Activated CD4-positive, alpha-beta T cell treated with anti-CD3 and anti-CD28 coated beads, Interleukin-2, Interleukin-6, amounts not matched to agents 100 ng/mL and 50 ng/mL, durations not matched to agents 16 hours and 8 hours (primary cell): ENCODE measurements around the gene PPA1.
A peak's percentile ranks its signal among the peaks of the same experiment; 100 is the strongest.
"Not testable (repeated sequence)": the region's sequence is repeated elsewhere in the genome, so short reads cannot be mapped to it uniquely, and the experiment has no call there.

Experiments used
- DNase-seq: peaks from one replicate; pipeline ENCODE4 v3.0.0-alpha.2; 2020

Gene PPA1

DNA sequence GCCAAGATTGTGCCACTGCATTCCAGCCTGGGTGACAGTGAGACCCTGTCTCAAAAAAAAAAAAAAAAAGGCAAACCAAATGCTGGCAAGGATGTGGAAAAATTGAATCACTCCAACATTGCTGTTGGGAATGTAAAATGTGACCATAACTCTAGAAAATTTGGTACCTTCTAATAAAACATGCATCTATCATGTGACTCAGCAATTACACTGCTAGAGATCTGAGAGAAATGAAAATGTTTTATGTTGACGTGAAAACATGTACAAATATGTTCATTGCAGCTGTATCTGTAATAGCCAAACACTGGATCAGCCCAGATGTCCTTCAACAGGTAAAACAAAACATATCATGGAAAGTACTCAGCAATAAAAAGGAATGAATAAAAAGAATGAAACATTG is 32.1 kb downstream of the PPA1 start:
- no peak for DNase-seq

DNA sequence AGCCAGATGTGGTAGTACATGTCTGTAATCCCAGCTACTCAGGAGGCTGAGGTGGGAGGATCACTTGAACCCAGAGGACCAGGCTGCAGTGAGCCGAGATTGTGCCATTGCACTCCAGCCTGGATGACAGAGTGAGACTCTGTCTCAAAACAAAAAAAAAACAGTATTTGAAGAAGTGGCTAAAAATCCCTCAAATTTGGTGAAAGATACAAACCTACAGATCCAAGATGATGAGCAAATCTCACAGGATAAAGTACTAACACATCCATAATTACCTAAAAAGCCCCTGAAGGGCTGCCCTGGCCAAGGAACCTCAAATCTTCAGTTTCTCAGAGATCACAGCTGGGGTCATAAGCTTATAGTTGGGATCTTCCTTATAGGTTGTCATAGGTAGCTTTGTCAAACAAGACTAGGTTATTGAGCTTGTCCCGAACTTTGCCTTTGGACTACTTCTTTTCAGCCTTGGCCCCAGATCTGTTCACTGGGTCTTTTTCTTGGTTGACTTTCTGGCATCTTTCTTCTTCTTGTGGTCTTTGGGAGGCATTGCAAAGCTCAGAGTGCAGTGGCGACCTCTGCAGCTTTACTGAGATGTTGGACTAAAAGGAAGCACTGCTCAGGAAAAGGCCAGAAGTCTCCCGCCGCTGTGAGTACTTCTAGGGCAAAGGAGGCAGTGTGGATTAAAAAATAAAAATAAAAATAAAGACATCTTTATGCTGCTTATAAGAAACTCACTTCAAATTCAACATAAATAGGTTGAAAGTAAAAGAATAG is 34.3 kb downstream of the PPA1 start:
- DNase-seq: no peak

DNA sequence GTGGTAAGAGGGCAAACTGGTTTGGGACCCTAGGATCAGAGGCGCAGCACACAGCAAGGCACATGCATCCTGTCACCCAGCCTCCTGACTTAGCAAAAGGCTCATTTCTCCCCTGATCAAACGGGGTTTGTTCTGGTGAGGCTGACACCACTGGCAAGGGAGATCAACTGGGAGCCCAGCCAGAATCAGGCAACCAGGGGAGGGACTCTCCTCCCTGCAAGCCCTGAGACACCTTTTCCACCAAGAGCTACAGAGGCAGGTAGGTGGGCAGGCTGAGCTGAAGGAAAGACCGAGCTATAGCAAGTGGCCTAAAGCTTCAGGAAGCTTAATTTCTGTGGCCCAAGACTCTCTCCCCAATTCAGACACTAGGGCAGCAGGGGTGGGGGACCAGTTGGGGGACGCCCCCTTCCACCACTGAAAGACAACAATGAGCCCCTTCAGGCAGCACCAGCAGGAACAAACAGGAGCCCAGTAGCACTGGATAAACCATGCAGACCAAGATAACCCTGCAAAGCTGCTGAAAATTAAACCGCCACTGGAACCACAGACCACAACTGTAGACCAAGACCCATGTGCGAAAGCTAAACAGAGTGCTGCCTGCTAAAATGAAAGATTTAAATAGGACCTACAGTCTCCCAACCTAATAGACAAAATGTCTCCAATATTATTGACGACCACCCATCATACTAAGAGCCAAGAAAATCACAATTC is 35.8 kb downstream of the PPA1 start:
- peak; percentile 34 for DNase-seq

DNA sequence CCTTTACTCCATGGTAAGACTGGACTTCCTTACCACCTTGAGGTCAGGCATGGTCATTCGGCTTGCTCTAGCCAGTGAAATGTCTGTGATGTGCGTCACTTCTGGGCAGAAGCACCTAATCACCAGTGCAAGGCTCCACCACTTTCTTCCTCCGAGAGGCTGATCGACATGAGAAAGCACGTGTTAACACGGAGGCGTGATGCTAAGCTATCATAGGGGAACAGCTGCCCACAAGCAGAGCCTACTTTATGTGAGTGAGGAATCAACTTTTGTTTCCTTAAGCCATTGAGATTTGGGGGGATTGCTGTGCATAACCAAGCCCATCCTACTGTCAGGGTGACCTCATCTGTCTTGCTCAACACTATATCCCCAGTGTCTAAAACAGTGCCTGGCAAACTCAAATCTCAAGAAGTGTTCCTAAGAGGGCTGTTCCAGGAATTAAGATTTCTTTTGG is 39.8 kb downstream of the PPA1 start:
- DNase-seq: no peak

DNA sequence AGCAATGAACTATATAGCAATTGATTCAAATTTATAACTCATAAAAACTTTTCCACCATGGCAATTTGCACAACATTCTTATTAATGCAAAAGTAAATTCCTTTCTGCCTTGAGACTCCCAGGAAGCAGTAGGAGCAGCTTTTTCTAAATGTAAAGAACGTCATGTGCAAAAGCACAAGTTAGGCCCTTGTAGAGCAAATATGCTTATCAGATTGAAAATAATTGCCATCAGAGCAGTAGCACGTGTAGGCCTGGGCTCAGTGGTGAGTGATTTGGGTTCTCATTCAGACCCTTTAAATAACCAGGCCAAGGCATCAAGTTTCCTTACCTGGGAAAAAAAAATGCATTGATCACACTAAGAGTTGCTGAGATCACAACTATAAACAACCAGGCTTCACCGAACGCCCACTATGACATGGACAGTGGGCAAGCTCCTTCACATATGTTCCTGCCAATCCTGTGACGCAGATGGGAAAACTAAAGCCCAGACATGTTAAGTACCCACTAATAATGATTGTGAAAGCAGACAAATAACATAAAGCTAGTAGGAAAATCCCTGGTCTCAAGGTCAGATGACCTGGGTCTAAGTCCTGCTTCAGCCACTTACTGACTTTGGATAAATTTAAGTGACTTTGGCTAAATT is 40.8 kb downstream of the PPA1 start:
- DNase-seq: no peak

DNA sequence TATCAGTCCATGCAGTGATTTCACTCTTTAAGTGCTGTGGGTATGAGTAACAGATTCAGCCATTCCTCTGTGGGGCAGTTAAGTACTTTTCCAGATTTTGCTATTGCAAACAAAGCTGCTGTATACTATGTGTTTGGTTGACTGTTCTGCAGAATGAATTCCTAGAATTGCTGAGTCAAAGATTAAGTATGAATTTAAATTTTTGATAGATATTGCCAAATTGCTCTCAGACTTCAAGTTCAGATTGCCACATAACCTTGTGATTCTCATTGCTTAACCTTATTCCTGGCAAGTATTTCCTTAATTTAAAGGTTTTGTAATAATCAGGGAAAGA is 41.3 kb downstream of the PPA1 start:
- DNase-seq: no peak

DNA sequence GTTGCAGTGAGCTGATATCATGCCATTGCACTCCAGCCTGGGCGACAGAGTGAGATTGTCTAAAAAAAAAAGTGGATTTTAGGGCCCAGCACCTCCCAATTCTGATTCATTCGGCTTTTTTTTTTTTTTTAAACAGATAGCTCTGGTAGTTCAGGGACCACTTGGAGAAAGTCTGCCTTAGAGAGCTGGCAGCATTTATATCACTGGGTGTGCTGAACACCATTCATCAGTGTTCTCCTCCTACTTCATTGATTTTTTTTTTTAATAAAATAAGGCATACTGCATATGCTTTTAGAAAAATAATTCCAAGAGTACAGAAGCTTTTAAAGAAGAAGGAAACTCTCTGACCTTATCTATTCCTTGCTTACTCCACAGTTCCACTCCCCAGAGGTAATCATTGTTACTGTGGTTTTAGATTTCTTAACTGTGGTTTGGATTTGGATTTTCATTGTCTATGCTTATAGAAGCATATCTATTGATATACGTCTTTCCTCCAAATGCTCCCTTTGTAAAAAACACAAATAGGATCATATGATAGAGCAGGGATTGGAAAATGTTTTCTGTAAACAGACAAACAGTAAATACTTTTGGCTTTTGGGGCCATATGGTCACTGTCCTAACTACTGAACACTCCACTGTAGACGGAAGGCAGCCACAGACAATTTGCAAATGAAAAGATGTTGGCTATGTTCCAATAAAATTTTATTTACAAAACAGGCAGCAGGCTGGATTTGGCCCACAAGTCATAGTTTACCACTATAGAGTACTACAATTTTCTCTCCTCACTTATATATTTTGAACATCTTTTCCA is 41.9 kb downstream of the PPA1 start:
- DNase-seq: no peak

DNA sequence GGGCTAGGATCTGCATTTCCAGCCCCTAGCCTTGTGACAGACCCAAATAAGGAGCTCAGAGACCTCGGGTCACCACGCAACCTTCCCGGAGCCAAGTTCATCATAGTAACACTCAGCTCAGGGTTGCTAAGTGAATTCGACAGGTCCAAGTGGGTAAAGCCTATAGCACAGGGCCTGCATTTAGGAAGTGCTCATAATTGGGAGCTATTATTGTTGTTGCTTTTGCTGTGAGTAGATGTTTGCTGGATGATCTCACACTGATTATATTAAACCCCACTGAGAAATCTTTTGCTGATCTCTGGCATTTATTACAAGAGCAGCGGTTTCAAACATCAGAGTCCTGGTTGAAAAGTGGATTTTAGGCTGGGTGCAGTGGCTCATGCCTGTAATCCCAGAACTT is 42.6 kb downstream of the PPA1 start:
- DNase-seq: no peak

DNA sequence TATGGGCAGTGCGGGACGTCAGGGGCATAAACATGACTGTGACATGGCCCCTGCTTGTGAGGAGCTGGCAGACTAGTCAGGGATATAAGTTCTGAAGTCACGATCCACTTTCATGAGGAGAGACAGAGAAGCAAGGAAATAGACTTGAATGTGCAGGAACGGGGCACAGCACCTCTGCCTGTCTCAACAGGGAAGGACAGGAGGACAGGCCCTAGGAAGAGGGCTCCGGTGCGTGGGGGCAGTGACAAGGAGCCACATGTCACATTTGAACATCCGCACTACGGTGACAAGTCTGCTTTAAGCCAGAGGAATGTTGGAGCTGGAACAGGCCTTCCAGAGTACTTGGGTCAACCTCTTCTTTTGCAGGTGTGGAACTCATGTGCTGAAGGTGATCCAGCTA is 43.1 kb downstream of the PPA1 start:
- no peak for DNase-seq

DNA sequence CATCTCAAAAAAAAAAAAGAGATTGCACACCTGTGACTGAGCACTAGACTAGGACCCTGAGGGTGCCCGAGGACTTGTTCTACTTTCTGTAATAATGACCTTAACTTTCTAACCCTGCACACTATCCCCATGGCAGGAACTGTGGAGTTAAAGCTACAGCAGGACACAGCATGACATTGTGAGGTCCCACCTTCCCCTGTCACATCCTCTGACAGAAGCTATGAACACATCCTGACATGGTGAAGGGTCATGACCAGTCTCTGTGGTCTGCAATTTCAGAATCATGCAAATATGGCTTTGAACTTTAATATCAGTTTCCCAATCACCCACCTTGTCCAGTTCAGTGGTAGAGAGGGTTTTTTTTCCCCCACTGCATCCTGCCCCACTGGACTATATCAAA is 44.5 kb downstream of the PPA1 start:
- DNase-seq: no peak

DNA sequence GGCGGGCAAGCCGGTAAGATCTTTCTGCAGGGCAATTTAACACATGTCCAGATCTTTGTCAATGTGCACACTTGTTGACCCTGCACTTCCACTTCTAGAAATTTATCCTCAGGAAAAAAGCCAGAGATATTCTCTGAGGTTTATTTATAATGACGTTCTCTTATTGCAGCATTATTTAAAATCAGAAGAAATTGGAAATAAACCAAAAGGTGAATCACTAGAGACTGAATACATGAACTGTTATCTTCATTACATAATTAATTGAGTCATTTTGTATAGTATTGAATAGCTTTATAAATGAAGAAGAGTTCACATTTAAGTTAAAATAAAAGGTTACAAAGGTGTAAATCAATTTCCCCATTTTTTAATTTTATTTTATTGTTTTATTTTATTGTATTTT is 46.7 kb downstream of the PPA1 start:
- no peak for DNase-seq

DNA sequence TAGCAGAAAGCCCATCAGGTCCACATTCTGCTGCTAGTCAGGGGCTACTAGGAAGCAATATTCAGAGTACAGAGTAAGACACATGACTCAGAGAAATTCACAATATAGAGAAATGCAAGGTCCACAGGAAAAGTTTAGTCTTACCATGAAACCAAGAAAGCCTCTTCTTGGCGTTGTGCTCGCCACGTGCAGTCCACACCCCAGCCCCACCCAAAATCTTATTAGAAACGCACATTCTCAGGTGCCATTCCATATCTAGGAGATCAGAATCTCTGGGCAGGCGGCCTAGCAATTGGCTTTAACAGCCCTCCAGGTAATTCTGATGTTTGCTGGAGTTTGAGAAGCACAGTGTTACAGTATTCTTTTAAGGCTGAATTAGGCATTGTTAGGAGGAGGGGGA is 47.1 kb downstream of the PPA1 start:
- DNase-seq: no peak

DNA sequence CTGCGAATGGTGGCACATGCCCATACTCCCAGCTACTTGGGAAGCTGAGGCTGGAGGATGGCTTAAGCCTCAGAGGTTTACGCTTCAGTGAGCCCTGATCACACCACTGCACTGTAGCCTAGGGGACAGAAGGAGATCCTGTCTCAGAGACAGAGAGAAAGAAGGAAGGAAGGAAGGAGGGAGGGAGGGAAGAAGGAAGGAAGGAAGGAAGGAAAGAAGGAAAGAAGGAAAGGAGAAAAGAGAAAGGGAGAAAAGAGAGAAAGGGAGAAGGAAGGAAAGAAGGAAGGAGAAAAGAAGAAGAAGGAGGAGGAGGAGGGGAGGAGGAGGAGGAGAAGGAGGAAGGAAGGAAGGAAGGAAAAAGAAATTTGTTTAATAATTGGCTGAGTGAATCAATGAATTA is 49.9 kb downstream of the PPA1 start:
- DNase-seq: no peak

DNA sequence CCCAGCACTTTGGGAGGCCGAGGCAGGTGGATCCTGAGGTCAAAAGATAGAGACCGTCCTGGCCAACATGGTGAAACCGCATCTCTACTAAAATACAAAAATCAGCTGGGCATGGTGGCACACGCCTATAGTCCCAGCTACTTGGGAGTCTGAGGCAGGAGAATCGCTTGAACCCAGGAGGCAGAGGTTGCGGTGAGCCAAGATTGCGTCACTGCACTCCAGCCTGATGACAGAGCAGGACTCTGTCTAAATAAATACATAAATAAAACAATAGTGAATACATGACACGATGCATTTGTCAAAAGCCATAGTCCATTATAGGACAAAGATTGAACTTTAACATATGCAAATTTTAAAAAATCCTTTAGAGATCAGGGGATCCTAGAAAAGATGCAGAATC is 54.0 kb downstream of the PPA1 start:
- not testable (repeated sequence) for DNase-seq

DNA sequence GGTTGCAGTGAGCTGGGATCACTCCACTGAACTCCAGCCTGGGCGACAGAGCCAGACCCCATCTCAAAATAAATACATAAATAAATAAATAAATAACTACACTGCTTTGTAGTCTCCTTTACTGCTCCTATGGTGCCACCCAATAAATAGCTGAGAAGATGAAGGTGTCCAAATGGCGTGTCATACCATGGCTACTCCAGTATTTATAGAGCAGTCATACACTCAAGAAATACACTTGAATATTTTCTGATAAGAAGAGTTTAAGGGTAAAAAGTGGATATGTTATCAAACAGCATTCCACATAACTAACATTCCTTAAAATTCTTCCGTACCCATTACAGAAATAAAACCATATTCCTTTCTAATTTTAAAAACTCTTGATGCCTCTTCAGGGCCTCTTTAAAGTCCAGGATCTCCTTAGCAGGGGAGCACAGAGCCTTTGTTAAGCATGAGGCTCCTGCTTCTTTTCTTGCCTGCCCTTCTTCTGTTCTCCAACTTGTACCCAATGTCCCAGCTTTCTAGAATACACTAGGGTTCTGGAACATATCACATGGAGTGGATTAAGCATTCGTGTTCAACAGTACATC is 55.0 kb downstream of the PPA1 start:
- no peak for DNase-seq

DNA sequence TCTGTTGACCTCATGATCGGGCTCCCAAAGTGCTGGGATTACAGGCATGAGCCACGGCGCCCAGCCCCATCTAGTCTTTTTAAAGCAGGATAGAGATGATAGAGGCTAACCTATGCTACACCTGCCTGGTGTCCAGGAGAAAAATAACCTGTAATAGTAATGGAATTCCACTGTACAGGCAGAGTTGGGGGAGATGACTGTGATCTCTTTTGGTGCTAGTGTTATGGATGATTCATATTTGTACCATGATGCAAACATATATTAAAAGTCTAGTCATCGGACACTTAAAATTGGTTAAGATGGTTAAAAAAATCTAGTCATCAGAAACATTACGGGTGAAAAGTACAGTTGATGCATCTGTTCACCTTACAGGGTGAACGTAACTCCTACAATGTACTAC is 56.8 kb downstream of the PPA1 start:
- no peak for DNase-seq

DNA sequence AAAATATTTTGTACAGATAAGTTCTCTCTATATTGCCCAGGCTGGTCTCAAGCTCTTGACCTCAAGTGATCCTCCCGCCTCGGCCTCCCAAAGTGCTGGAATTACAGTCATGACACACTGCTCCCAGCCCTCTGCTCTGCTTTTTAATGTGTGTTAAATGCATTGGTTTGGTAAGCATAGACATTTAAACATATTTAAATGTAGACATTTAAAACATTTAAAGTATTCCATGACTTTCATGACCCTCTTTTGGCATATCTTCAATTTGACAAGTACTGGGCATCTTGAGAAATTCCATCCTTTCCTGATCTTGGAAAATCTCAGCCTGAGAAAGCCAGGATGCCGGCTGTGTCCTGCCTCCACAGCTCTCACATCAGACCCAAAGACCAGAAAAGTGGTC is 57.7 kb downstream of the PPA1 start:
- DNase-seq: no peak

DNA sequence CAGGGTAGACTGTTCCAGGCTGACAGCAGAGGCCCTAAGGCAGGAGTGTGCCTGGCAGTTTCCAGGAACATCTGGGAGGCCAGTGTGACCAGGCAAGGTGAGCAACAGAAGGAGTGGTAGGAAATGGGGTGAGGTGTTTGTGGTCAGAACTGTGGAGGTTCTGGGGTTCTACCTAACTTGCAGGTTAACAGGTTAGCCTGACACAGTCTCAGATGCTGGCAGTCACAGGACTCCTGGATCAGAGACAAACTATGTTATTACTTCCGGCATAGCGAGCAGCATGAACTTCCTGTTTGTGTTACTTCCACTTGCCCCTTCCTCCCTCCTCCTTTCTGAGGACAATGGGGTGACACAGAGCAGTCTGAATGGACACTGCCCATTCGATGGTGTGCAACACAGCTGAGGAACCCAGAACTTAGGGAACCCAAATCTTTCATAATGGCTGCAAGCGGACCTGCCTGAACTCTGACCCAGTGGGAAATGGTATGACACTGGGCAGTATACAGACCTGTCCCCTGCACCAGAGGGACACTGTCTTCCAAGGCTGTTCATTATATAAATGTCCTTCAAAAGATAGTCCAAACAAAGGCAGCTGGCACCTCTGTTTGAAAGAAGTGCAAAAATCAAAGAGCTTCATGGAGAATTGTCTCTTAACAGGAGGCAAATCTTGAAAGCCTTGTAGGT is 59.0 kb downstream of the PPA1 start:
- peak; percentile 49 for DNase-seq

DNA sequence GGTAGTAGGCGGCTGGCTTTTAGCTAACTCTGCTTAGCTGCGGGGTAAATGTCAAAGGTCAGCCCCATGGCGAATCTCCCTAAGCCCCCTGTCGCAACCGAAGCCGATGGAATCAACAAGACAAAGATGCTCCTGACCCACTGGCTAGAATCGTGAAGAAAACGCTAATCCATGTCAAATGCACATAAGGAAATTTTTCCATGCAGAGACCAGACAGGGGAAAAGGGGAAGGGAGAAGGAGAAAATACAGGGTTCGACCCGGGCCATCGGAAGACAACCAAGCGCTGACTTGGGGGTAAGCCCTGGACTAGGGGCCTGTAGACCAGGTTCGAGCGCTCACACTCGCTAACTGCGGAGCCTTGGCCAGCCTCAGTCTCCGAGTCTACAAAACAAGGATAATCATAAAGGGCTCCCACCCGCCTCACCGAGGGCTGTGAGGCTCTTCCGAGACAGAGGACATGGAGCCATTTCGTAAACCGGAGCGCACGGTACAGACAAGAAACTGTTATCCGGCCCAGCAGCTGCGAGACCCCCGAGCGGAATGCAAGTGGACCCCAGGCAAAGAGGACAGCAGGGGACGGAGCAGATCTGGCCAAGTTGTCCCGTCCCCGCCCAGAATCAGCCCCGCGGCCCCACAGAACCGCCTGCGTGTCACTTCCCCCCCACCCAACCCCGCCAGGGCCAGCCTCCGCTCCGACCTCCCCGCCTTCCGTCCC is 63.4 kb downstream of the PPA1 start:
- DNase-seq: peak; percentile 16

DNA sequence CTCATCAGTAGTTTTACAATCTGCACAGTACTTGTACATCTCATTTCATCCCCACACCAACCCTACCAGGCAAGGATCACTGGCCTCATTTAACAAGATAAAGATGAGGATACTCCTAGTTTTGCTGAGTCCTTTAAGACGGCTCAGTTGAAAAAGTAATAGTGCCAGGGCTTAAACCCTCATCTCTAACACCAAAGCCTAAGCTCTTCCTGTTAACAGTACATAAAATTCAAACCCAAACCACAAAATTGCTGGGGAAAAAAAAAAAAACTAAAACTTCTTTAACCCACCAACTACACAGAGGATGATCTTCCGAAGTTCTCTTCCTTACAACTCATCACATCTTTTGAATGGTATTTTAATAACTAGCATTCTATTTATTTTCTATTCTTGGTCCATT is 64.2 kb downstream of the PPA1 start:
- peak; percentile 16 for DNase-seq

DNA sequence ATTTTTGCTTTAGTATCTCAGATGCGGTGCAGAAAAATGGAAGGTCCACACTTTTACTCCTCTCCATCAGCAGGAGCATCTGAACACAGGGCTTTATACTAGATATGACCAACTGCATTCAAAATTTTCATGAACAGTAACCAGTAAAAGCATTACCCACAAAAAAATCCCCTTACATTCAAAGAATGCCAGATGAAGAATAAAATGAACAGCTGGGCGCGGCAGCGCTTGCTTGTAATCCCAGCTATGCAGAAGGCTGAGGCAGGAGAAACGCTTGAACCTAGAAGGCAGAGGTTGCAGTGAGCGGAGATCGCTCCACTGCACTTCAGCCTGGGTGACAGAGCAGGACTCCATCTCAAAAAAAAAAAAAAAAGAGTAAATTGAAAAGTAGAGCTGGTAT is 66.0 kb downstream of the PPA1 start:
- no peak for DNase-seq

DNA sequence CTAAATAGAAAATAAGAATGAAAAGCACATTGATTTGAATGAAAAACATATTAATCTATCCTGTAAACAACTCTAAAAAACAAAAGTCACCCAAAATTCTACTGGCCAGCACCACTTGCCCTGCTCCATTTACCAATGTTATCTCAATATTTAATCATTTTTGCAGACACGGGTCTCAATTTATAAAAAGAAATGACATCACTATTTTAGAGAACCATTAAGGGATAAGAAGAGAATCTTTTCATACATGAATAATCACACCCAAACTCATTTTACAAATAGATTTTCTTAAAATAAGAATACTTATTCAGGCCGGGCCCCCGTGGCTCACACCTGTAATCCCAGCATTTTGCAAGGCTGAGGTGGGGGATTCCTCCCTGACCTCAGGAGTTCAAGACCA is 66.8 kb downstream of the PPA1 start:
- no peak for DNase-seq
